HCT116 (cell line): ENCODE measurements around the gene RBMS1. TPM values are rescaled to one million over a fixed set of nuclear protein-coding genes. Genes with fewer than 3 reads are reported as not detected.

Source experiments
- ATAC-seq: fragments of 200-7000 bp; cut with Tn5 transposase; 2 replicates; pipeline ENCODE4 v1.9.1; 2020; ENCODE audit warnings: mild to moderate bottlenecking, moderate library complexity
- BruUV-seq: library from RNA; stranded (reverse); fragments of 400-500 nt; replicated peaks from 2 replicates; lab custom pipeline; 2021; lab: Mats Ljungman, UMichigan
- CTCF ChIA-PET: fragments of 300-600 bp; sonication (Branson Sonifier 250); formaldehyde crosslinking; loops from one replicate; lab custom pipeline; 2021; ENCODE audit warnings: antibody characterized with exemption; lab: Charles Lee
- POLR2A ChIA-PET: fragments of 300-600, 350-600 bp; sonication (Branson Sonifier 250); formaldehyde crosslinking; loops from one replicate; lab custom pipeline; 2021; ENCODE audit warnings: antibody characterized with exemption; lab: Charles Lee
- RAD21 ChIA-PET, 2 experiments: fragments of 300-600 bp; sonication (Branson Sonifier 250); formaldehyde crosslinking; loops; one replicate each; lab custom pipeline; 2023; ENCODE audit warnings: low total read pairs in 2 of 2; ENCODE audit not compliant: uncharacterized antibody in 2 of 2, unreplicated experiment in 2 of 2, low non-redundant PET in 1 of 2; lab: Charles Lee
- DNase-seq: peaks from one replicate; pipeline ENCODE4 v3.0.0-alpha.2; 2010; ENCODE audit warnings: low read depth, low spot score
- H2AFZ ChIP-seq: fragments of 200-600 bp; shearing (Covaris generic), sonication (generic); 2 replicates; pipeline ENCODE4 v1.6.1; 2017; ENCODE audit warnings: low read depth, mixed run types, mixed read lengths, antibody characterized with exemption, low read length; ENCODE audit not compliant: poor library complexity, severe bottlenecking
- H3K27ac ChIP-seq: 2 replicates; pipeline ENCODE4 v1.5.1; 2012; ENCODE audit warnings: low read depth, low read length
- H3K27me3 ChIP-seq: fragments of 200-600 bp; sonication (generic); 2 replicates; pipeline ENCODE4 v1.6.1; 2016; ENCODE audit warnings: mixed run types, low read length, mixed read lengths; ENCODE audit not compliant: insufficient read depth
- H3K36me3 ChIP-seq, 2 experiments: fragments of 200-500 bp in 1 of 2; fragments of 200-600 bp in 1 of 2; sonication (Bioruptor generic) in 1 of 2; sonication (generic) in 1 of 2; 2 replicates each; pipeline versions ENCODE4 v1.5.1 to v1.6.1; 2014 to 2016; ENCODE audit warnings: low read length in 2 of 2, inconsistent platforms in 1 of 2, mixed read lengths in 1 of 2, mixed run types in 1 of 2; ENCODE audit not compliant: insufficient read depth in 2 of 2, control insufficient read depth in 1 of 2
- H3K4me1 ChIP-seq, 2 experiments: fragments of 200-600 bp in 1 of 2; sonication (generic) in 1 of 2; 2 replicates each; pipeline versions ENCODE4 v1.5.1 to v1.6.1; 2012 to 2017; ENCODE audit warnings: low read length in 2 of 2, inconsistent platforms in 1 of 2, mild to moderate bottlenecking in 1 of 2, mixed read lengths in 1 of 2, mixed run types in 1 of 2, moderate library complexity in 1 of 2; ENCODE audit not compliant: insufficient read depth in 2 of 2, control insufficient read depth in 1 of 2
- H3K4me2 ChIP-seq: fragments of 200-600 bp; sonication (generic); 2 replicates; pipeline ENCODE4 v1.6.1; 2017; ENCODE audit warnings: mixed run types, low read length, mixed read lengths
- H3K4me3 ChIP-seq, 2 experiments: fragments of 200-600 bp in 1 of 2; sonication (generic) in 1 of 2; replicated peaks in 1 of 2; 2 replicates each; pipeline ENCODE4 v1.5.1; 2011 to 2016; ENCODE audit warnings: low read length in 2 of 2, control low read depth in 1 of 2, low read depth in 1 of 2, mild to moderate bottlenecking in 1 of 2, mixed read lengths in 1 of 2, mixed run types in 1 of 2
- H3K79me2 ChIP-seq: fragments of 200-600 bp; sonication (generic); 2 replicates; pipeline ENCODE4 v1.6.1; 2017; ENCODE audit warnings: mild to moderate bottlenecking, mixed run types, low read length, moderate library complexity, mixed read lengths; ENCODE audit not compliant: insufficient read depth
- H3K9ac ChIP-seq: fragments of 200-600 bp; sonication (generic); 2 replicates; pipeline ENCODE4 v1.6.1; 2016; ENCODE audit warnings: low read length, mixed read lengths
- H3K9me2 ChIP-seq: fragments of 200-600 bp; sonication (generic), shearing (Covaris generic); 2 replicates; pipeline ENCODE4 v1.6.1; 2017; ENCODE audit warnings: mixed run types, mild to moderate bottlenecking, moderate library complexity; ENCODE audit not compliant: insufficient read depth
- H3K9me3 ChIP-seq, 2 experiments: fragments of 200-500 bp in 1 of 2; fragments of 200-600 bp in 1 of 2; sonication (Bioruptor generic) in 1 of 2; sonication (generic) in 1 of 2; 2 replicates each; pipeline ENCODE4 v1.6.1; 2014 to 2017; ENCODE audit warnings: low read length in 2 of 2, mixed read lengths in 2 of 2, inconsistent platforms in 1 of 2, low read depth in 1 of 2, mild to moderate bottlenecking in 1 of 2, mixed run types in 1 of 2, moderate library complexity in 1 of 2; ENCODE audit not compliant: control insufficient read depth in 1 of 2, insufficient read depth in 1 of 2
- H4K20me1 ChIP-seq: fragments of 200-600 bp; sonication (generic), shearing (Covaris generic); 2 replicates; pipeline ENCODE4 v1.6.1; 2017; ENCODE audit warnings: mixed run types, mild to moderate bottlenecking, moderate library complexity; ENCODE audit not compliant: insufficient read depth
- CEBPB ChIP-seq: IDR thresholded peaks from 2 replicates; pipeline ENCODE4 v1.6.1; 2012; ENCODE audit warnings: low read depth
- POLR2AphosphoS5 ChIP-seq: IDR thresholded peaks from 2 replicates; pipeline ENCODE4 v1.6.1; 2011; ENCODE audit warnings: mild to moderate bottlenecking, low read depth, low read length, moderate library complexity
- SP1 ChIP-seq: IDR thresholded peaks from 2 replicates; pipeline ENCODE4 v1.6.1; 2012; ENCODE audit warnings: low read depth
- intact Hi-C: fragments of 100-400 bp; cut with micrococcal nuclease; formaldehyde crosslinking; loops from 2 replicates; pipeline ENCODE4 v1.10.0; 2022
- total RNA-seq: library from RNA; stranded (reverse); gene quantifications from one replicate; pipeline ENCODE4 v1.2.1, GENCODE V29; 2021; ENCODE audit not compliant: unreplicated experiment
- TF ChIP-seq, protein P1 (sequence below), 3 experiments: fragments of 200-600 bp in 1 of 3; sonication (generic) in 1 of 3; IDR thresholded peaks in 2 of 3; conservative IDR thresholded peaks in 1 of 3; 2 replicates each; pipeline ENCODE4 v1.5.1; 2012 to 2017; ENCODE audit warnings: low read depth in 2 of 3, low read length in 2 of 3, antibody characterized with exemption in 1 of 3, borderline replicate concordance in 1 of 3, control low read depth in 1 of 3, mild to moderate bottlenecking in 1 of 3, mixed read lengths in 1 of 3, mixed run types in 1 of 3, moderate library complexity in 1 of 3; ENCODE audit not compliant: insufficient read depth in 1 of 3
- TF ChIP-seq, protein P2 (sequence below): IDR thresholded peaks from 2 replicates; pipeline ENCODE4 v1.6.1; 2012

RBMS1 gene
- total RNA-seq, 1 experiment from 2014 or later = 17.6 TPM

DNA sequence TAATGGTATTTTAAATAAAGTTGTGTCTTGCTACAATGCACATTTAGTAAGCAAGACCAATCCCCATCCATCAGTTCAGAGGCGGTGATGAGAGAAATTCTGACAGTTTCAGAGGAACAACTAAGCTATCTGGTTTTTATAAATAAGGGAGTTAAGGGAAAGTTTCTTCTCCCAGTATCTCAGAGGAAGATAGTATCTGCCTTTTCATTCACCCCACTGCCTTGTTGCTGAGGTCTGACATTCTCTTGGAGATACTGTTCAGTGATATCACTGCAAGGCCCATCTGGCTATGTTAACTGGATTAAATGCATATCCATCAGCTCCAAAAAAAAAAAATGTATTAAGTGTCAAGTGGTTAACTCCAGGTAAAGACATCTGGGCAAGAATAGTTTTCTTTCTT lies 47.9 kb downstream of the RBMS1 start:
- intact Hi-C loops = no loop called here
- BruUV-seq = no TSS peak
- Histone ChIP-seq H3K9ac (no peak overlapping the region), H3K9me2 (no peaks in the 10 kb centered on the region), H3K36me3 (no peaks in the 10 kb centered on the region), H2AFZ (no peak overlapping the region), H3K4me2 (no peak overlapping the region), H3K27ac (no peak overlapping the region), H3K4me1 (no peaks in the 10 kb centered on the region), H3K79me2 (no peaks in the 10 kb centered on the region), H4K20me1 (no peaks in the 10 kb centered on the region), H3K27me3 (no peaks in the 10 kb centered on the region), H3K9me3 (no peaks in the 10 kb centered on the region), H3K4me3 (no peak overlapping the region)
- ATAC-seq (no peak), DNase-seq (no peak)
- POLR2A ChIA-PET = no interaction called here
- CTCF ChIA-PET = interaction anchor here (0.8 to 0.9 kb wide), 2 partner anchors 9 to 17 kb away, joined by 3 read pairs; no protein-coding TSS in a partner anchor
- RAD21 ChIA-PET = no interaction called here
- TF ChIP-seq, protein P1, sequence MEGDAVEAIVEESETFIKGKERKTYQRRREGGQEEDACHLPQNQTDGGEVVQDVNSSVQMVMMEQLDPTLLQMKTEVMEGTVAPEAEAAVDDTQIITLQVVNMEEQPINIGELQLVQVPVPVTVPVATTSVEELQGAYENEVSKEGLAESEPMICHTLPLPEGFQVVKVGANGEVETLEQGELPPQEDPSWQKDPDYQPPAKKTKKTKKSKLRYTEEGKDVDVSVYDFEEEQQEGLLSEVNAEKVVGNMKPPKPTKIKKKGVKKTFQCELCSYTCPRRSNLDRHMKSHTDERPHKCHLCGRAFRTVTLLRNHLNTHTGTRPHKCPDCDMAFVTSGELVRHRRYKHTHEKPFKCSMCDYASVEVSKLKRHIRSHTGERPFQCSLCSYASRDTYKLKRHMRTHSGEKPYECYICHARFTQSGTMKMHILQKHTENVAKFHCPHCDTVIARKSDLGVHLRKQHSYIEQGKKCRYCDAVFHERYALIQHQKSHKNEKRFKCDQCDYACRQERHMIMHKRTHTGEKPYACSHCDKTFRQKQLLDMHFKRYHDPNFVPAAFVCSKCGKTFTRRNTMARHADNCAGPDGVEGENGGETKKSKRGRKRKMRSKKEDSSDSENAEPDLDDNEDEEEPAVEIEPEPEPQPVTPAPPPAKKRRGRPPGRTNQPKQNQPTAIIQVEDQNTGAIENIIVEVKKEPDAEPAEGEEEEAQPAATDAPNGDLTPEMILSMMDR (IDR thresholded peaks at IDR 0.05 in 2 of 3, conservative IDR thresholded peaks at IDR 0.05 in 1 of 3; ENCODE audit: borderline replicate concordance in 1 of 3, insufficient read depth in 1 of 3, low read depth in 2 of 3, low read length in 2 of 3) = no peak
- TF ChIP-seq SP1 = no peak

DNA sequence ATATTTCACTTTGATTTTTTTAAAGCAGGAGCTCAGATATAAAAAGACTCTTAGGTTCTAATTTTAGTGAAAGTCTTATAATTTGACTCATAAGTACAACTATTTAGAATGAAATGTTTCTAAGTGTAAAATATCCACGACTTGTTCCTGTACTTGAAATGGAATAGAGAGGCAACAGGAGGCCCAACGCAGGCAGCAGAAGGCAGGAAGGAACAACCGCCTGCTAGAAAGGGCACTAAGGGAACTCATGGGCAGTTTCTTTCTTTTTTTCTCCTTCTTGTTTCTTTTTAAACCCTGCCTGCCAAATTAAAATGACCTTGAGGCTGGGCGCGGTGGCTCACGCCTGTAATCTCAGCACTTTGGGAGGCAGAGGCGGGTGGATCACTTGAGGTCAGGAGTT lies 51.0 kb downstream of the RBMS1 start:
- no peaks in the 10 kb centered on the region for H3K27me3 ChIP-seq
- H3K9me3 ChIP-seq = no peaks in the 10 kb centered on the region
- no peak overlapping the region for H3K4me3 ChIP-seq
- no peaks in the 10 kb centered on the region for H3K79me2 ChIP-seq
- H4K20me1 ChIP-seq = no peaks in the 10 kb centered on the region
- no peaks in the 10 kb centered on the region for H3K4me1 ChIP-seq
- no peak overlapping the region for H3K4me2 ChIP-seq
- RAD21 ChIA-PET = no interaction called here
- H3K36me3 ChIP-seq = no peaks in the 10 kb centered on the region
- no peak overlapping the region for H3K9ac ChIP-seq
- intact Hi-C loops = no loop called here
- no TSS peak for BruUV-seq
- CTCF ChIA-PET = interaction anchor here (1.4 kb wide), 1 partner anchor 14 kb away, joined by 4 read pairs; no protein-coding TSS in a partner anchor
- POLR2A ChIA-PET = no interaction called here
- TF ChIP-seq, protein P2, sequence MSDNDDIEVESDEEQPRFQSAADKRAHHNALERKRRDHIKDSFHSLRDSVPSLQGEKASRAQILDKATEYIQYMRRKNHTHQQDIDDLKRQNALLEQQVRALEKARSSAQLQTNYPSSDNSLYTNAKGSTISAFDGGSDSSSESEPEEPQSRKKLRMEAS = no peak
- TF ChIP-seq POLR2AphosphoS5 = no peak
- no peak for TF ChIP-seq CEBPB
- H3K9me2 ChIP-seq = no peaks in the 10 kb centered on the region
- H3K27ac ChIP-seq = no peak overlapping the region
- no peak overlapping the region for H2AFZ ChIP-seq
- ATAC-seq (no peak), DNase-seq (no peak)
